Endothelial cell of umbilical vein (primary cell): ENCODE measurements around the gene CABP5. TPM values are rescaled to one million over a fixed set of nuclear protein-coding genes. Genes with fewer than 3 reads are reported as not detected.

Experiments used
- BruUV-seq: library from RNA; stranded (reverse); fragments of 400-500 nt; replicated peaks from 2 replicates; lab custom pipeline; 2021; lab: Mats Ljungman, UMichigan
- CTCF ChIA-PET: fragments of 300-600, 350-600 bp; sonication (Branson Sonifier 250); formaldehyde crosslinking; loops from one replicate; lab custom pipeline; 2021; ENCODE audit warnings: antibody characterized with exemption, inconsistent platforms; lab: Charles Lee
- POLR2A ChIA-PET: fragments of 300-600, 350-600 bp; sonication (Branson Sonifier 250); formaldehyde crosslinking; loops from one replicate; lab custom pipeline; 2021; ENCODE audit warnings: antibody characterized with exemption, inconsistent platforms; lab: Charles Lee
- DNase-seq: peaks from one replicate; pipeline ENCODE4 v3.0.0-alpha.2; 2011; ENCODE audit warnings: low read depth, low spot score
- FAIRE-seq: peaks from 2 replicates; lab custom pipeline; 2011; peaks lifted over from hg19 to GRCh38; lab: Jason Lieb, UNC
- H2AFZ ChIP-seq: 2 replicates; pipeline ENCODE4 v1.6.0; 2012; ENCODE audit warnings: low read depth, low read length, control low read depth, inconsistent platforms
- H3K27ac ChIP-seq: 2 replicates; pipeline ENCODE4 v1.5.1; 2011; ENCODE audit warnings: low read depth, mild to moderate bottlenecking, control low read depth, low read length, moderate library complexity; ENCODE audit not compliant: insufficient read depth
- H3K27me3 ChIP-seq, 2 experiments: 2 replicates each; pipeline versions ENCODE4 v1.6.0 to v1.6.1; 2011; ENCODE audit warnings: low read length in 2 of 2, mixed read lengths in 1 of 2; ENCODE audit not compliant: control insufficient read depth in 2 of 2, insufficient read depth in 2 of 2
- H3K36me3 ChIP-seq, 2 experiments: 2 replicates in 1 of 2; 3 replicates in 1 of 2; pipeline ENCODE4 v1.5.1; 2011; ENCODE audit warnings: low read length in 2 of 2, mild to moderate bottlenecking in 1 of 2, moderate library complexity in 1 of 2; ENCODE audit not compliant: control insufficient read depth in 2 of 2, insufficient read depth in 2 of 2; ENCODE audit errors: extremely low read depth in 1 of 2
- H3K4me1 ChIP-seq: 3 replicates; pipeline ENCODE4 v1.5.1; 2011; ENCODE audit warnings: mild to moderate bottlenecking, low read length; ENCODE audit not compliant: control insufficient read depth, insufficient read depth; ENCODE audit errors: extremely low read depth
- H3K4me2 ChIP-seq: 2 replicates; pipeline ENCODE4 v1.6.1; 2011; ENCODE audit warnings: low read length, control low read depth, mixed read lengths; ENCODE audit not compliant: insufficient read depth
- H3K4me3 ChIP-seq, 3 experiments: fragments of 200-600 bp in 1 of 3; sonication (generic), shearing (Covaris generic) in 1 of 3; replicated peaks in 1 of 3; 2 replicates each; pipeline ENCODE4 v1.5.1; 2011 to 2016; ENCODE audit warnings: control low read depth in 3 of 3, low read length in 3 of 3, mild to moderate bottlenecking in 2 of 3, inconsistent platforms in 1 of 3, low read depth in 1 of 3, moderate library complexity in 1 of 3; ENCODE audit not compliant: insufficient read depth in 1 of 3
- H3K79me2 ChIP-seq: 2 replicates; pipeline ENCODE4 v1.6.0; 2012; ENCODE audit warnings: low read length, inconsistent platforms; ENCODE audit not compliant: control insufficient read depth, insufficient read depth
- H3K9ac ChIP-seq: replicated peaks from 2 replicates; pipeline ENCODE3; 2011; ENCODE audit warnings: low read length, control low read depth; ENCODE audit not compliant: insufficient read depth; ENCODE audit errors: extremely low read depth
- H3K9me1 ChIP-seq: replicated peaks from 3 replicates; pipeline ENCODE4 v1.6.0; 2011; ENCODE audit warnings: mild to moderate bottlenecking, low read length; ENCODE audit not compliant: control insufficient read depth, insufficient read depth; ENCODE audit errors: extremely low read depth
- H3K9me3 ChIP-seq: replicated peaks from 2 replicates; pipeline ENCODE4 v1.5.1; 2012; ENCODE audit warnings: low read length, inconsistent platforms; ENCODE audit not compliant: control insufficient read depth, insufficient read depth
- H4K20me1 ChIP-seq: replicated peaks from 2 replicates; pipeline ENCODE3; 2011; ENCODE audit warnings: mild to moderate bottlenecking, low read length; ENCODE audit not compliant: control insufficient read depth, insufficient read depth; ENCODE audit errors: extremely low read depth
- EZH2 ChIP-seq: IDR thresholded peaks from 2 replicates; pipeline ENCODE4 v1.6.1; 2012; ENCODE audit warnings: borderline replicate concordance, low read depth, mild to moderate bottlenecking, moderate library complexity, low read length, inconsistent platforms; ENCODE audit not compliant: severe bottlenecking
- FOS ChIP-seq: IDR thresholded peaks from 2 replicates; pipeline ENCODE4 v1.6.1; 2011; ENCODE audit warnings: mild to moderate bottlenecking, low read length, moderate library complexity, borderline replicate concordance; ENCODE audit not compliant: insufficient read depth
- GATA2 ChIP-seq: IDR thresholded peaks from 2 replicates; pipeline ENCODE4 v1.7.0; 2011; ENCODE audit warnings: low read depth, mild to moderate bottlenecking, moderate library complexity, mixed read lengths, low read length; ENCODE audit not compliant: insufficient read length, insufficient read depth
- JUN ChIP-seq: IDR thresholded peaks from 2 replicates; pipeline ENCODE4 v1.6.1; 2011; ENCODE audit warnings: borderline replicate concordance, low read depth; ENCODE audit not compliant: insufficient read length, insufficient read depth
- MYC ChIP-seq: IDR thresholded peaks from one replicate; pipeline ENCODE4 v1.6.1; 2011; ENCODE audit warnings: mild to moderate bottlenecking, low read depth, low read length
- POLR2A ChIP-seq: IDR thresholded peaks from 2 replicates; pipeline ENCODE4 v1.6.1; 2012; ENCODE audit warnings: low read depth, mild to moderate bottlenecking, control low read depth, low read length
- POLR2AphosphoS5 ChIP-seq: IDR thresholded peaks from 2 replicates; pipeline ENCODE4 v1.6.1; 2012; ENCODE audit warnings: low read depth, mild to moderate bottlenecking, control low read depth, low read length, moderate library complexity; ENCODE audit not compliant: insufficient read depth
- dilution Hi-C: fragments of 300-500 bp; cut with MboI; formaldehyde crosslinking; loops from one replicate; pipeline ENCODE4 v1.15.0; 2019; ENCODE audit warnings: low sequenced_read_pairs; ENCODE audit not compliant: extremely low pct_ligation_motif_present
- intact Hi-C: fragments of 100-400 bp; cut with micrococcal nuclease; formaldehyde crosslinking; loops from one replicate; pipeline ENCODE4 v1.10.0; 2022
- polyA plus RNA-seq, 4 experiments: library from polyadenylated mRNA; depleted of rRNA in 3 of 4; stranded (reverse) in 3 of 4; unstranded in 1 of 4; fragments of >200 nt; gene quantifications; 2 replicates each; pipeline versions ENCODE4 v1.2.1 to v1.2.3, GENCODE V29; 2011 to 2012; ENCODE audit warnings: missing spikeins in 1 of 4
- total RNA-seq: library from RNA; stranded (reverse); gene quantifications from 2 replicates; pipeline ENCODE4 v1.2.3, GENCODE V29; 2021
- TF ChIP-seq, protein P1 (sequence below): IDR thresholded peaks from 2 replicates; pipeline ENCODE4 v1.6.1; 2011; ENCODE audit not compliant: insufficient read depth, insufficient read length
- TF ChIP-seq, protein P2 (sequence below), 2 donors: IDR thresholded peaks; 1 replicate in 1 of 2; 2 replicates in 1 of 2; pipeline ENCODE4 v1.5.1; 2011; ENCODE audit warnings: low read length in 2 of 2, mild to moderate bottlenecking in 2 of 2, moderate library complexity in 2 of 2, control low read depth in 1 of 2, inconsistent platforms in 1 of 2, low read depth in 1 of 2; ENCODE audit not compliant: insufficient read depth in 1 of 2; ENCODE audit errors: extremely low read depth in 1 of 2

CABP5 gene
- total and polyA plus RNA-seq, 2 donors (not counting 3 experiments of a cell fraction or from before 2014, with no cell fraction given) = not detected

DNA sequence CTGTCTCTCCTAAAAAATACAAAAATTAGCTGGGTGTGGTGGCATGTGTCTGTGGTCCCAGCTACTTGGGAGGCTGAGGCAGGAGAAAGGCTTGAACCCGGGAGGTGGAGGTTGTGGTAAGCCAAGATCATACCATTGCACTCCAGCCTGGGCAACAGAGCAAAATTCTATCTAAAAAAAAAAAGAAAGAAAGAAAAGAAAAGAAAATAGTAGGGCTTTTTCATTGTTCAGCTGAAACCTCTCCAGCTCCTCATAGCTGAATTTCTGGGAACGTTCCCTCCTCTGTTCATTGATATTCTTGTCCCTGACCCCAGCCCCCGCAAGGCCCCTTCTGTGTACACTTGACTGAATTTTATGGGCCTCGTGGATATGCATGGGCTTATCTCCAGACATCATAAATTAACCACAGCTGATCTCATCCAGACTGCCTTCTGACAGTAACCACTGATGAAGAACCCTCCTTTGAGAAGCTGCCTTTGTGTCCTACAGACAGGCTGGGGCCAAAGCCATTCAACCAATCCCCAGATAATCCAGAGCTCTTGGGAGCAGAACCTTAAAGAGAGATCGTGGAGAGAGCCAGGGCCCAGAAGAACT lies 49.6 kb downstream of the CABP5 start, which contains the start of gene ELSPBP1:
Gene ELSPBP1, plus strand, starts transcription at position 424 of the 594 bp plus-strand sequence. CDS start 14,036 bp downstream, outside the sequence.
- intact Hi-C loops = no loop called here

More for the DNA sequence above, 49.6 kb downstream of the CABP5 start, which contains the start of gene ELSPBP1:
- ChIA-PET CTCF (no interaction called here), POLR2A (interaction anchor here (0.7 kb wide), 1 partner anchor 33 kb away, joined by 3 read pairs; no protein-coding TSS in a partner anchor)
- no peaks in the 10 kb centered on the region for H4K20me1 ChIP-seq
- no peaks in the 10 kb centered on the region for H3K4me1 ChIP-seq
- H3K9me1 ChIP-seq = no peaks in the 10 kb centered on the region
- H3K79me2 ChIP-seq = no peaks in the 10 kb centered on the region
- no peak within 1 kb of the TSS for H3K4me2 ChIP-seq
- no peak within 1 kb of the TSS for H3K27ac ChIP-seq
- FAIRE-seq = no peak
- DNase-seq = no peak
- H3K9ac ChIP-seq = no peak within 1 kb of the TSS
- H3K36me3 ChIP-seq = no peaks in the 10 kb centered on the region
- no TSS peak for BruUV-seq
- H3K4me3 ChIP-seq = no peak within 1 kb of the TSS
- H2AFZ ChIP-seq = no peak within 1 kb of the TSS
- peaks cover 2 to 4% of the 10 kb centered on the region in 2 experiments for H3K27me3 ChIP-seq
- no peaks in the 10 kb centered on the region for H3K9me3 ChIP-seq
- TF ChIP-seq MYC (no peak), EZH2 (no peak), FOS (no peak), POLR2AphosphoS5 (no peak), GATA2 (no peak), POLR2A (no peak), JUN (no peak)
- TF ChIP-seq, protein P1, sequence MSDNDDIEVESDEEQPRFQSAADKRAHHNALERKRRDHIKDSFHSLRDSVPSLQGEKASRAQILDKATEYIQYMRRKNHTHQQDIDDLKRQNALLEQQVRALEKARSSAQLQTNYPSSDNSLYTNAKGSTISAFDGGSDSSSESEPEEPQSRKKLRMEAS = no peak
- TF ChIP-seq, protein P2, sequence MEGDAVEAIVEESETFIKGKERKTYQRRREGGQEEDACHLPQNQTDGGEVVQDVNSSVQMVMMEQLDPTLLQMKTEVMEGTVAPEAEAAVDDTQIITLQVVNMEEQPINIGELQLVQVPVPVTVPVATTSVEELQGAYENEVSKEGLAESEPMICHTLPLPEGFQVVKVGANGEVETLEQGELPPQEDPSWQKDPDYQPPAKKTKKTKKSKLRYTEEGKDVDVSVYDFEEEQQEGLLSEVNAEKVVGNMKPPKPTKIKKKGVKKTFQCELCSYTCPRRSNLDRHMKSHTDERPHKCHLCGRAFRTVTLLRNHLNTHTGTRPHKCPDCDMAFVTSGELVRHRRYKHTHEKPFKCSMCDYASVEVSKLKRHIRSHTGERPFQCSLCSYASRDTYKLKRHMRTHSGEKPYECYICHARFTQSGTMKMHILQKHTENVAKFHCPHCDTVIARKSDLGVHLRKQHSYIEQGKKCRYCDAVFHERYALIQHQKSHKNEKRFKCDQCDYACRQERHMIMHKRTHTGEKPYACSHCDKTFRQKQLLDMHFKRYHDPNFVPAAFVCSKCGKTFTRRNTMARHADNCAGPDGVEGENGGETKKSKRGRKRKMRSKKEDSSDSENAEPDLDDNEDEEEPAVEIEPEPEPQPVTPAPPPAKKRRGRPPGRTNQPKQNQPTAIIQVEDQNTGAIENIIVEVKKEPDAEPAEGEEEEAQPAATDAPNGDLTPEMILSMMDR (IDR thresholded peaks at IDR 0.05; ENCODE audit: extremely low read depth in 1 of 2, insufficient read depth in 1 of 2, low read depth in 1 of 2, low read length in 2 of 2) = no peak
- dilution Hi-C loops = no loop called here
